ENCODE results near the gene DISC1.

GRCh38 chr1:231611111-231611510 is 15.5 kb upstream of the DISC1 start:
- TF ChIP-seq REST (IDR thresholded peaks at IDR 0.05; ENCODE audit: insufficient read depth in 1 of 2, low read depth in 2 of 2, low read length in 1 of 2): no peak
- TF ChIP-seq POLR2AphosphoS5 (IDR thresholded peaks at IDR 0.05; ENCODE audit: low read depth, low read length): no peak
- no peak for TF ChIP-seq SIN3A (IDR thresholded peaks at IDR 0.05; ENCODE audit: borderline replicate concordance, insufficient read depth, low read depth, low read length)
- TF ChIP-seq CTCF (IDR thresholded peaks at IDR 0.05): no peak
